ENCODE results near the gene LRRC4C. TPM values are rescaled to one million over a fixed set of nuclear protein-coding genes. Genes with fewer than 3 reads are reported as not detected.

Gene LRRC4C
- total and polyA plus RNA-seq, 2 donors (not counting 3 experiments of a cell fraction or from before 2014, with no cell fraction given), result not detected

- FAIRE-seq, result peak; percentile 42
- no TSS peak for BruUV-seq (replicated peaks)
Measured at GRCh38 chr11:40338739-40339138, 1120.7 kb downstream of the LRRC4C start.

GRCh38 chr11:40338062-40338461 lies 1121.4 kb downstream of the LRRC4C start:
- peak overlapping the region; percentile 64 for H3K4me2 ChIP-seq (ENCODE audit: insufficient read depth, low read length)
- ChIA-PET CTCF (no interaction called here), POLR2A (no interaction called here)
- FAIRE-seq (no peak), DNase-seq (ENCODE audit: low read depth, low spot score) (peak; percentile 3)
- peaks cover 28% of the 10 kb centered on the region for H3K4me1 ChIP-seq (ENCODE audit: control insufficient read depth, extremely low read depth, insufficient read depth, low read length)
- no peaks in the 10 kb centered on the region for H3K79me2 ChIP-seq (ENCODE audit: control insufficient read depth, insufficient read depth, low read length)
- intact Hi-C loops (cut with micrococcal nuclease), result loop anchor here (1.0 kb wide), 1 partner anchor 9 kb away; no protein-coding TSS in a partner anchor
- H3K9ac ChIP-seq (replicated peaks; ENCODE audit: extremely low read depth, insufficient read depth, low read length), result peak overlapping the region; percentile 13
- TF ChIP-seq, protein P1, sequence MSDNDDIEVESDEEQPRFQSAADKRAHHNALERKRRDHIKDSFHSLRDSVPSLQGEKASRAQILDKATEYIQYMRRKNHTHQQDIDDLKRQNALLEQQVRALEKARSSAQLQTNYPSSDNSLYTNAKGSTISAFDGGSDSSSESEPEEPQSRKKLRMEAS (IDR thresholded peaks at IDR 0.05; ENCODE audit: insufficient read depth, insufficient read length), result no peak
- TF ChIP-seq GATA2 (IDR thresholded peaks at IDR 0.05; ENCODE audit: insufficient read depth, insufficient read length, low read depth, low read length) (no peak), MYC (IDR thresholded peaks at IDR 0.05; ENCODE audit: low read depth, low read length) (no peak), POLR2AphosphoS5 (IDR thresholded peaks at IDR 0.05; ENCODE audit: insufficient read depth, low read depth, low read length) (no peak), CTCF (IDR thresholded peaks at IDR 0.05; ENCODE audit: extremely low read depth in 1 of 2, insufficient read depth in 1 of 2, low read depth in 1 of 2, low read length in 2 of 2) (no peak), POLR2A (IDR thresholded peaks at IDR 0.05; ENCODE audit: low read depth, low read length) (no peak), FOS (IDR thresholded peaks at IDR 0.05; ENCODE audit: borderline replicate concordance, insufficient read depth, low read length) (no peak), JUN (IDR thresholded peaks at IDR 0.05; ENCODE audit: borderline replicate concordance, insufficient read depth, insufficient read length, low read depth) (no peak), EZH2 (IDR thresholded peaks at IDR 0.05; ENCODE audit: borderline replicate concordance, low read depth, low read length, severe bottlenecking) (no peak)
- no peak overlapping the region for H3K4me3 ChIP-seq (replicated peaks in 1 of 3; ENCODE audit: insufficient read depth in 1 of 3, low read depth in 1 of 3, low read length in 3 of 3)
- no peaks in the 10 kb centered on the region for H3K36me3 ChIP-seq (ENCODE audit: control insufficient read depth in 2 of 2, extremely low read depth in 1 of 2, insufficient read depth in 2 of 2, low read length in 2 of 2)
- no peaks in the 10 kb centered on the region for H4K20me1 ChIP-seq (replicated peaks; ENCODE audit: control insufficient read depth, extremely low read depth, insufficient read depth, low read length)
- H2AFZ ChIP-seq (ENCODE audit: low read depth, low read length), result no peak overlapping the region
- no peaks in the 10 kb centered on the region for H3K9me1 ChIP-seq (replicated peaks; ENCODE audit: control insufficient read depth, extremely low read depth, insufficient read depth, low read length)
- BruUV-seq (replicated peaks), result no TSS peak
- H3K27me3 ChIP-seq (ENCODE audit: control insufficient read depth in 2 of 2, insufficient read depth in 2 of 2, low read length in 2 of 2), result no peaks in the 10 kb centered on the region
- H3K9me3 ChIP-seq (replicated peaks; ENCODE audit: control insufficient read depth, insufficient read depth, low read length), result no peaks in the 10 kb centered on the region
- H3K27ac ChIP-seq (ENCODE audit: insufficient read depth, low read depth, low read length), result peak overlapping the region; percentile 82
- dilution Hi-C loops (cut with MboI; ENCODE audit: extremely low pct_ligation_motif_present, low sequenced_read_pairs), result no loop called here

More at GRCh38 chr11:40338739-40339138, 1120.7 kb downstream of the LRRC4C start:
- H4K20me1 ChIP-seq (replicated peaks; ENCODE audit: control insufficient read depth, extremely low read depth, insufficient read depth, low read length), result no peaks in the 10 kb centered on the region
- peak overlapping the region; percentile 62 for H2AFZ ChIP-seq (ENCODE audit: low read depth, low read length)
- dilution Hi-C loops (cut with MboI; ENCODE audit: extremely low pct_ligation_motif_present, low sequenced_read_pairs) (no loop called here), intact Hi-C loops (cut with micrococcal nuclease) (loop anchor here (1.0 kb wide), 1 partner anchor 9 kb away; no protein-coding TSS in a partner anchor)
- peak; percentile 82 for DNase-seq (ENCODE audit: low read depth, low spot score)
- ChIA-PET POLR2A (no interaction called here), CTCF (no interaction called here)
- no peaks in the 10 kb centered on the region for H3K36me3 ChIP-seq (ENCODE audit: control insufficient read depth in 2 of 2, extremely low read depth in 1 of 2, insufficient read depth in 2 of 2, low read length in 2 of 2)
- no peaks in the 10 kb centered on the region for H3K9me1 ChIP-seq (replicated peaks; ENCODE audit: control insufficient read depth, extremely low read depth, insufficient read depth, low read length)
- H3K27ac ChIP-seq (ENCODE audit: insufficient read depth, low read depth, low read length), result peak overlapping the region; percentile 79
- peak; percentile 89 for TF ChIP-seq JUN (IDR thresholded peaks at IDR 0.05; ENCODE audit: borderline replicate concordance, insufficient read depth, insufficient read length, low read depth)
- peak; percentile 60 for TF ChIP-seq POLR2AphosphoS5 (IDR thresholded peaks at IDR 0.05; ENCODE audit: insufficient read depth, low read depth, low read length)
- no peak for TF ChIP-seq GATA2 (IDR thresholded peaks at IDR 0.05; ENCODE audit: insufficient read depth, insufficient read length, low read depth, low read length)
- no peak for TF ChIP-seq MYC (IDR thresholded peaks at IDR 0.05; ENCODE audit: low read depth, low read length)
- TF ChIP-seq FOS (IDR thresholded peaks at IDR 0.05; ENCODE audit: borderline replicate concordance, insufficient read depth, low read length), result peak; percentile 96
- no peak for TF ChIP-seq POLR2A (IDR thresholded peaks at IDR 0.05; ENCODE audit: low read depth, low read length)
- H3K4me1 ChIP-seq (ENCODE audit: control insufficient read depth, extremely low read depth, insufficient read depth, low read length), result peaks cover 28% of the 10 kb centered on the region
- peak overlapping the region; percentile 33 for H3K9ac ChIP-seq (replicated peaks; ENCODE audit: extremely low read depth, insufficient read depth, low read length)
- no peaks in the 10 kb centered on the region for H3K79me2 ChIP-seq (ENCODE audit: control insufficient read depth, insufficient read depth, low read length)
- no peaks in the 10 kb centered on the region for H3K27me3 ChIP-seq (ENCODE audit: control insufficient read depth in 2 of 2, insufficient read depth in 2 of 2, low read length in 2 of 2)
- H3K9me3 ChIP-seq (replicated peaks; ENCODE audit: control insufficient read depth, insufficient read depth, low read length), result no peaks in the 10 kb centered on the region
- peak overlapping the region; percentile 64 for H3K4me2 ChIP-seq (ENCODE audit: insufficient read depth, low read length)
- H3K4me3 ChIP-seq (replicated peaks in 1 of 3; ENCODE audit: insufficient read depth in 1 of 3, low read depth in 1 of 3, low read length in 3 of 3), result no peak overlapping the region

Measured in endothelial cell of umbilical vein (primary cell).